Activated naive CD4-positive, alpha-beta T cell treated with anti-CD3 and anti-CD28 coated beads for 36 hours (primary cell): ENCODE measurements around the gene MICAL3. TPM values are rescaled to one million over a fixed set of nuclear protein-coding genes. Genes with fewer than 3 reads are reported as not detected.
A peak's percentile ranks its signal among the peaks of the same experiment; 100 is the strongest.
"Not testable (repeated sequence)": the region's sequence is repeated elsewhere in the genome, so short reads cannot be mapped to it uniquely, and the experiment has no call there.

Experiments
- CTCF ChIA-PET: fragments of 350-600 bp; sonication (Branson Sonifier 250); formaldehyde crosslinking; loops from one replicate; lab custom pipeline; 2021; ENCODE audit warnings: antibody characterized with exemption; lab: Charles Lee
- DNase-seq: peaks from one replicate; pipeline ENCODE4 v3.0.0-alpha.2; 2020
- H3K27ac Mint-ChIP-seq: one replicate; pipeline ENCODE4 v1.8.0; 2021; ENCODE audit warnings: mild to moderate bottlenecking, mixed read lengths
- H3K27me3 Mint-ChIP-seq: one replicate; pipeline ENCODE4 v1.8.0; 2021; ENCODE audit warnings: low read depth, mixed read lengths
- H3K36me3 Mint-ChIP-seq: one replicate; pipeline ENCODE4 v1.8.0; 2021; ENCODE audit warnings: low read depth, mixed read lengths
- H3K4me1 Mint-ChIP-seq: one replicate; pipeline ENCODE4 v1.8.0; 2021; ENCODE audit warnings: low read depth, mixed read lengths
- H3K4me3 Mint-ChIP-seq: one replicate; pipeline ENCODE4 v1.8.0; 2021; ENCODE audit warnings: mild to moderate bottlenecking, moderate library complexity, mixed read lengths
- H3K9me3 Mint-ChIP-seq: one replicate; pipeline ENCODE4 v1.8.0; 2021; ENCODE audit warnings: mixed read lengths
- intact Hi-C: fragments of 100-400 bp; cut with micrococcal nuclease; formaldehyde crosslinking; loops from one replicate; pipeline ENCODE4 v1.15.1; 2023
- total RNA-seq, 2 experiments: library from RNA; stranded (reverse); gene quantifications; one replicate each; pipeline ENCODE4 v1.2.3, GENCODE V29; 2021

Gene MICAL3
- total RNA-seq, 2 experiments from 2014 or later = 21.0 to 25.8 TPM

GRCh38 chr22:17990147-17990546 is 34.2 kb downstream of the MICAL3 start:
- Mint-ChIP-seq H3K4me1 (peaks cover 7% of the 10 kb centered on the region), H3K36me3 (no peaks in the 10 kb centered on the region), H3K27me3 (no peaks in the 10 kb centered on the region), H3K9me3 (no peaks in the 10 kb centered on the region), H3K4me3 (no peak overlapping the region), H3K27ac (no peak overlapping the region)
- CTCF ChIA-PET = no interaction called here
- DNase-seq = no peak
- intact Hi-C loops = no loop called here

GRCh38 chr22:17988800-17989513 is 35.4 kb downstream of the MICAL3 start:
- Mint-ChIP-seq H3K4me1 (peaks cover 10% of the 10 kb centered on the region), H3K27ac (no peak overlapping the region), H3K9me3 (no peaks in the 10 kb centered on the region), H3K4me3 (no peak overlapping the region), H3K27me3 (no peaks in the 10 kb centered on the region), H3K36me3 (no peaks in the 10 kb centered on the region)
- CTCF ChIA-PET = no interaction called here
- intact Hi-C loops = no loop called here
- no peak for DNase-seq

- intact Hi-C loops = no loop called here
- CTCF ChIA-PET = no interaction called here
- Mint-ChIP-seq H3K27ac (no peak overlapping the region), H3K27me3 (no peaks in the 10 kb centered on the region), H3K4me1 (peaks cover 18% of the 10 kb centered on the region), H3K4me3 (no peak overlapping the region), H3K9me3 (no peaks in the 10 kb centered on the region), H3K36me3 (no peaks in the 10 kb centered on the region)
- no peak for DNase-seq
These were observed 38.8 kb downstream of the MICAL3 start for GRCh38 chr22:17985606-17986005.

- H3K4me1 Mint-ChIP-seq = peaks cover 21% of the 10 kb centered on the region
- H3K9me3 Mint-ChIP-seq, H3K36me3 Mint-ChIP-seq, CTCF ChIA-PET, intact Hi-C loops, H3K27ac Mint-ChIP-seq, DNase-seq, H3K27me3 Mint-ChIP-seq, H3K4me3 Mint-ChIP-seq: not testable (repeated sequence)
These were observed 39.3 kb downstream of the MICAL3 start for GRCh38 chr22:17985071-17985470.

- no peak for DNase-seq
- Mint-ChIP-seq H3K4me3 (no peak overlapping the region), H3K4me1 (peaks cover 22% of the 10 kb centered on the region), H3K27me3 (no peaks in the 10 kb centered on the region), H3K27ac (no peak overlapping the region), H3K36me3 (no peaks in the 10 kb centered on the region), H3K9me3 (no peaks in the 10 kb centered on the region)
- CTCF ChIA-PET = no interaction called here
- intact Hi-C loops = no loop called here
These were observed 40.2 kb downstream of the MICAL3 start for GRCh38 chr22:17984114-17984513.

- Mint-ChIP-seq H3K9me3 (no peaks in the 10 kb centered on the region), H3K27me3 (no peaks in the 10 kb centered on the region), H3K4me3 (no peak overlapping the region), H3K4me1 (peaks cover 19% of the 10 kb centered on the region), H3K27ac (no peak overlapping the region), H3K36me3 (no peaks in the 10 kb centered on the region)
- DNase-seq = no peak
- CTCF ChIA-PET = no interaction called here
- intact Hi-C loops = no loop called here
These were observed 41.7 kb downstream of the MICAL3 start for GRCh38 chr22:17982572-17983141.

GRCh38 chr22:17981497-17981896 is 42.9 kb downstream of the MICAL3 start:
- DNase-seq = no peak
- Mint-ChIP-seq H3K9me3 (no peaks in the 10 kb centered on the region), H3K27ac (no peak overlapping the region), H3K27me3 (no peaks in the 10 kb centered on the region), H3K4me1 (peaks cover 19% of the 10 kb centered on the region), H3K4me3 (no peak overlapping the region), H3K36me3 (no peaks in the 10 kb centered on the region)
- CTCF ChIA-PET = no interaction called here
- intact Hi-C loops = no loop called here

GRCh38 chr22:17980638-17981051 is 43.7 kb downstream of the MICAL3 start:
- H3K4me3 Mint-ChIP-seq = peak overlapping the region; percentile 25
- DNase-seq = peak; percentile 65
- no peaks in the 10 kb centered on the region for H3K36me3 Mint-ChIP-seq
- peaks cover 19% of the 10 kb centered on the region for H3K4me1 Mint-ChIP-seq
- CTCF ChIA-PET = interaction anchor here (0.7 kb wide), 1 partner anchor 151 kb away, joined by 3 read pairs; no protein-coding TSS in a partner anchor
- intact Hi-C loops = no loop called here
- no peaks in the 10 kb centered on the region for H3K27me3 Mint-ChIP-seq
- no peak overlapping the region for H3K27ac Mint-ChIP-seq
- H3K9me3 Mint-ChIP-seq = no peaks in the 10 kb centered on the region

GRCh38 chr22:17980015-17980590 is 44.3 kb downstream of the MICAL3 start:
- Mint-ChIP-seq H3K27ac (no peak overlapping the region), H3K36me3 (no peaks in the 10 kb centered on the region)
- CTCF ChIA-PET = interaction anchor here (0.7 kb wide), 1 partner anchor 150 kb away, joined by 3 read pairs; no protein-coding TSS in a partner anchor

GRCh38 chr22:17978027-17978426 is 46.3 kb downstream of the MICAL3 start:
- Mint-ChIP-seq H3K27me3 (no peaks in the 10 kb centered on the region), H3K9me3 (no peaks in the 10 kb centered on the region), H3K36me3 (no peaks in the 10 kb centered on the region), H3K4me3 (no peak overlapping the region), H3K4me1 (peaks cover 15% of the 10 kb centered on the region), H3K27ac (no peak overlapping the region)
- DNase-seq = no peak
- CTCF ChIA-PET = no interaction called here
- intact Hi-C loops = no loop called here

More at GRCh38 chr22:17980015-17980590, 44.3 kb downstream of the MICAL3 start:
- Mint-ChIP-seq H3K4me1 (peaks cover 19% of the 10 kb centered on the region), H3K27me3 (no peaks in the 10 kb centered on the region), H3K4me3 (no peak overlapping the region), H3K9me3 (no peaks in the 10 kb centered on the region)
- intact Hi-C loops = no loop called here
- DNase-seq = no peak

GRCh38 chr22:17977371-17977770 is 47.0 kb downstream of the MICAL3 start:
- Mint-ChIP-seq H3K36me3 (no peaks in the 10 kb centered on the region), H3K4me3 (no peak overlapping the region), H3K9me3 (no peaks in the 10 kb centered on the region), H3K27me3 (no peaks in the 10 kb centered on the region), H3K27ac (no peak overlapping the region), H3K4me1 (peaks cover 15% of the 10 kb centered on the region)
- DNase-seq = no peak
- intact Hi-C loops = no loop called here
- CTCF ChIA-PET = no interaction called here

GRCh38 chr22:17976121-17976520 is 48.2 kb downstream of the MICAL3 start:
- no peaks in the 10 kb centered on the region for H3K27me3 Mint-ChIP-seq
- intact Hi-C loops = no loop called here
- H3K36me3 Mint-ChIP-seq = no peaks in the 10 kb centered on the region
- no peaks in the 10 kb centered on the region for H3K9me3 Mint-ChIP-seq
- no peak for DNase-seq
- H3K4me3 Mint-ChIP-seq = no peak overlapping the region
- H3K4me1 Mint-ChIP-seq = peaks cover 10% of the 10 kb centered on the region
- CTCF ChIA-PET = interaction anchor here (0.6 to 2.2 kb wide), 4 partner anchors 20 to 304 kb away, joined by 3 to 6 read pairs (median 4); no protein-coding TSS in a partner anchor
- no peak overlapping the region for H3K27ac Mint-ChIP-seq
